C4-2B (cell line): ENCODE data around the gene MYCN.
"Not testable (repeated sequence)": the region's sequence is repeated elsewhere in the genome, so short reads cannot be mapped to it uniquely, and the experiment has no call there.

Experiments
- H3K27ac ChIP-seq: fragments of 450-650 bp; 2 replicates; pipeline ENCODE4 v1.5.1; 2017
- ZFX ChIP-seq: fragments of 450-650 bp; IDR thresholded peaks from 2 replicates; pipeline ENCODE4 v1.6.1; 2017
- TF ChIP-seq, protein P1 (sequence below): fragments of 450-650 bp; conservative IDR thresholded peaks from 2 replicates; pipeline ENCODE4 v1.5.1; 2017; ENCODE audit warnings: mild to moderate bottlenecking

MYCN gene

DNA sequence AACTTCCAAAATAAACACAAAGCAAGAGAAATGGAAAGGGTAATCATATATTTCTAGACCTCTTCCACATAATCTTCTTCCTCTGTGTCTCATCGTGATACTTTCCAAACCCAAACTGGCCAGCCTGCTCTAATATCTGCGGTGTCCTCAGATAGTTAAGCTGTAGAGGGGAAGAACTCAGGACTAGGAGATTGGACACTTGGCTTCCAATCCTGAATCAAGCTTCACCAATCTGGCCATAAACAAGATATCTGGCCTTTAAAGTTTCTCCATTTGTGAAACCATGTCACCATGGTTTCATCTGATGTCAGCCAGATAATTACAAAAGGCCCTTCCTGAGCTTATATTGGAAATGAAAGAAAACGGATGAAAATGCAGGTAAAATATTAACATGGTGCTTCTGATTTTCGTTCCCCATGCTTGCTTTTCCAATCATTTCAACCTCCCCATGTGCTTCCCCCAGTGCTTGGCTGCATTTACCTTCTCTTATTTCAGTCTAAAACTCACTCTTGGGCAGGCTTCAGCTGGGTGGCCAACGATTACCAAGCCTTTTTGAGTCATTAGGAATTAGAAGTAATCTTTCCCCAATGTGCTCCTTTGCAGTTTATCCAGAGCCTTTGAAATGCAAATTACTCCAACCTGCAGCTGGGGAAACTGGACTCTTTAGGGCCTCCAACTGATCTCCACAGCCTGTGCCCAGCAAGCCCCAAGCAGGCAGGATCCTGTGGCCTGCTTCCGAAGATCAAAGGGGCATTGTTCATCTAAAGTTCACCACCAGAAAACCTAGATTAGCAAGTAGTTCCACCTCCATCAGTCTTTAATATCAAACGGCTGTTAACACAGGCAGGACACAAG is 44.5 kb upstream of the MYCN start:
- TF ChIP-seq ZFX: no peak
- TF ChIP-seq, protein P1, sequence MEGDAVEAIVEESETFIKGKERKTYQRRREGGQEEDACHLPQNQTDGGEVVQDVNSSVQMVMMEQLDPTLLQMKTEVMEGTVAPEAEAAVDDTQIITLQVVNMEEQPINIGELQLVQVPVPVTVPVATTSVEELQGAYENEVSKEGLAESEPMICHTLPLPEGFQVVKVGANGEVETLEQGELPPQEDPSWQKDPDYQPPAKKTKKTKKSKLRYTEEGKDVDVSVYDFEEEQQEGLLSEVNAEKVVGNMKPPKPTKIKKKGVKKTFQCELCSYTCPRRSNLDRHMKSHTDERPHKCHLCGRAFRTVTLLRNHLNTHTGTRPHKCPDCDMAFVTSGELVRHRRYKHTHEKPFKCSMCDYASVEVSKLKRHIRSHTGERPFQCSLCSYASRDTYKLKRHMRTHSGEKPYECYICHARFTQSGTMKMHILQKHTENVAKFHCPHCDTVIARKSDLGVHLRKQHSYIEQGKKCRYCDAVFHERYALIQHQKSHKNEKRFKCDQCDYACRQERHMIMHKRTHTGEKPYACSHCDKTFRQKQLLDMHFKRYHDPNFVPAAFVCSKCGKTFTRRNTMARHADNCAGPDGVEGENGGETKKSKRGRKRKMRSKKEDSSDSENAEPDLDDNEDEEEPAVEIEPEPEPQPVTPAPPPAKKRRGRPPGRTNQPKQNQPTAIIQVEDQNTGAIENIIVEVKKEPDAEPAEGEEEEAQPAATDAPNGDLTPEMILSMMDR: no peak
- no peak overlapping the region for H3K27ac ChIP-seq

DNA sequence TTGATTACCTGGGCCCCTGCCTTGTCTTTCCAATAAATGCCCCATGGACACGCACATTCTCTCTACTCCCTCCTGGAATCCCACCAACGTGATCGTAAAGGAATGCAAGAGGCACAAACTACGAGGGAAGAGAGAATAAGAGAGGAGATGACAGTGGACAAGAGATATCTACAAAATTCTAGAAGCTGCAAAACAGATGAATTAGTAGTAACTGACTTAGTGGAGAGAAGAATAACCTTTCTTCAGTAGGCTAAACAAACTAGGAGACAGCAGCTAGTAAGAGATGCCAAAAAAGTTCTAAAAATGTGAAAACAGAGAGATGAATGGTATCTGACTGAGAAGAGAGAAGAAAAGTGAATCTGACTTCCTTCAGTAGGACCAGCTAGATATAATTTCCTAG is 43.5 kb upstream of the MYCN start:
- TF ChIP-seq, protein P1: no peak
- TF ChIP-seq ZFX: no peak
- H3K27ac ChIP-seq: no peak overlapping the region

DNA sequence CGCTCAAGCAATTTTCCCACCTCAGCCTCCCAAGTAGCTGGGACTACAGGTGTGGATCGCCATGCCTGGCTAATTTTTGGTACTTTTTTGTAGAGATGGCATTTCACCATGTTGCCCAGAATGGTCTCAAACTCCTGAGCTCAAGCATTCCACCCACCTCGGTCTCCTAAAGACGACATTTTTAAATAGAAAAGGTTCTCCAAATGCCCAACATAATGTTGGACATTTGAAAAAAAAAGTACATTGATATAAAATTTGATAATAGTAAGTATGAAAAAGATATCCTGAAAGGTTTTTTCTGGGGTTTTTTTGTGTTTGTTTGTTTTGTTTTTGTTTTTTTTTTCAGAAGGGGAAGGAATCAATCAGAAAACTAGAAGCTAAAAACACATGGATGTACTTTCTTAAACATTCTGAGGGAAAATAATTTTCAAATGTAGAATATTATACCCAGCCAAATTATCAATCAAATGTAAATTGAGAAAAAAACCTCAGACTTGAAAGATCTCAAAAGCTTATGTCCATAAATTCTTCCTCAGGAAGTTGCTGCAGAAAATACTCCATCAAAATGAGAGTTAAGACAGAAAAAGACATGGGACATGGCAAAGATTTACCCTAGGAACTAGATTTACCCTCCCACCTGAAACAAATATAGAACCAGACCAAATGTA is 42.8 kb upstream of the MYCN start:
- TF ChIP-seq, protein P1: no peak
- TF ChIP-seq ZFX: no peak
- H3K27ac ChIP-seq: no peak overlapping the region

DNA sequence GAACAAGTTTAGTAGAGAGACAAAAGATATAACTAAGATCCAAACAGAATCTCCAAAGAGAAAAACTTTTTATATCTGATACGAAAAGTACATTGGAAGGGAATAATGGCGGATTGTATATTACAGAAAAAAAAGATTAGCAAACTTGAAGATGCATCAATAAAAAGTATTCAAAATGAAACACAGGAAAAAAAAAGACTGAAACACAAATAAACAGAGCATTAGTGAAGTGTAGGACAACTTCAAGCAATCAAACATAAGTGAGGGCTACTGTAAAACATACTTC is 41.1 kb upstream of the MYCN start:
- TF ChIP-seq, protein P1: no peak
- TF ChIP-seq ZFX: no peak
- H3K27ac ChIP-seq: no peak overlapping the region

DNA sequence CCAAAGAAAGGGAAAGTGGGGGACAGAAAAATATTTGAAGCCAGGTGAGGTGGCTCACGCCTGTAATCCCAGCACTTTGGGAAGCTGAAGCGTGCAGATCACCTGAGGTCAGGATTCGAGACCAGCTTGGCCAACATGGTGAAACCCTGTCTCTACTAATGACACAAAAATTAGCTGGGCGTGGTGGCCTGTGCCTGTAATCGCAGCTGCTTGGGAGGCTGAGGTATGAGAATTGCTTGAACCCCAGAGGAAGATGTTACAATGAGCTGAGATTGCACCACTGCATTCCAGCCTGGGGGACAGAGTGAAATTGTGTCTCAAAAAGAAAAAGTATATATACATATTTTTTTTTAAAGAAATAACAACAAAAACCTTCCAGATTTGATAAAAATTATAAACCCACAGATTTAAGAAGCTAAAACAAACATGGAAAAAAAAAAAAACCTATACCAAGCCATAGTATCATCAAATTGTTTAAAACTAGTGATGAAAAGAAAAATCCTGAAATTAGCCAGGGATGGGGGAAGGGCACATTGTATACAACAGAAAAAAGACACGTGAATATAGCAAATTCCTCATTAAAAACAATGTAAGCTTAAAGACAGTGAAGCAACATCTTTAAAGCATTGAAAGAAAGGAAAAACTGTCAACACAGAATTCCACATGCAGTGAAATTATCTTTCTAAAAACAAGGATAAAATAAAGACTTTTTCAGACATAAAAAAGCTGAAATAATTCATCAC is 40.4 kb upstream of the MYCN start:
- TF ChIP-seq, protein P1: no peak
- no peak for TF ChIP-seq ZFX

DNA sequence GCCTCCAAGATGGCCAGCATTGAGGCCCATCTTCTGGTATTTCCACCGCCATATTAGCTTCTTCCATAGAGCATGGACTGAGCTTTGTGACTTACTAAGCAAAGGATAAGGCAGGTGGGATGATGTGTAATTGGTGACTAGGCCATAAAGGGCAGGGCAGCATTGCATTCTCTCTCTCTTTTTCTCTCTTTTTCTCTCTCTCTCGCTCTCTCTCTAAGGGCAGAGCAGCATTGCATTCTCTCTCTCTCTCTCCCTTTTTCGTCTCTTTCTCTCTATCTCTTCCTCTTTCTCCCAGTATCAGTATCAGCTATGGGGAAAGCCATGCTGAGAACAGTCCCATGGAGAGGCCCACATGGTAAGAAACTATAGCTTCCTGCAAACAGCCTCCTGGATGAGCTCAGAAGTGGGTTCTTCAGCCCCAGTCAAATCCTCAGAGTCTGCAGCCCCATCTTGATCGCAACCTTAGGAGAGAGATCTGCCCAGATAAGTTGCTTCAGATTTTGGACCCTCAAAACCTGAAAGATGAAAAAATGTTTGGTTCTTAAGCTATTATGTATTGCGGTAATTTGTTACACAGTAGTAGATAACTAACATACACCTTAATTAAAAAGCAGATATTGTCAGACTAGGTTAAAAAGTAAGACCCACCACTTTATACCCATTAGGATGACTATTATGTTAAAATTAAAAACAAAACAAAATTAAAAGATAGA is 39.1 kb upstream of the MYCN start:
- no peak for TF ChIP-seq ZFX
- TF ChIP-seq, protein P1: no peak
- no peak overlapping the region for H3K27ac ChIP-seq

More for the DNA sequence above, 40.4 kb upstream of the MYCN start:
- no peak overlapping the region for H3K27ac ChIP-seq

DNA sequence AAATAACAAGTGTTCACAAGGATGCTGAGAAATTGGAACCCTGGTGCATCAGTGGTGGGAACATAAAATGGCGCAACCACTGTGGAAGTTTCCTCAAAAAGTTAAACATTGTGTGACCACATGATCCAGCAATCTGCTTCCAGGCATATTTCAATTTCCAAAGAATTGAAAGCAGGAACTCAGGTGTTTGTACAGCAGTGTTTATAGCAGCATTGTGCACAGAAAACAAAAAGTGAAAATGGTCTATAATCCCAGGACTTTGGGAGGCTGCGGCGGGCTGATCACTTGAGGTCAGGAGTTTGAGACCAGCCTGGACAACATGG is 38.6 kb upstream of the MYCN start:
- no peak overlapping the region for H3K27ac ChIP-seq
- TF ChIP-seq ZFX: no peak
- TF ChIP-seq, protein P1: no peak

DNA sequence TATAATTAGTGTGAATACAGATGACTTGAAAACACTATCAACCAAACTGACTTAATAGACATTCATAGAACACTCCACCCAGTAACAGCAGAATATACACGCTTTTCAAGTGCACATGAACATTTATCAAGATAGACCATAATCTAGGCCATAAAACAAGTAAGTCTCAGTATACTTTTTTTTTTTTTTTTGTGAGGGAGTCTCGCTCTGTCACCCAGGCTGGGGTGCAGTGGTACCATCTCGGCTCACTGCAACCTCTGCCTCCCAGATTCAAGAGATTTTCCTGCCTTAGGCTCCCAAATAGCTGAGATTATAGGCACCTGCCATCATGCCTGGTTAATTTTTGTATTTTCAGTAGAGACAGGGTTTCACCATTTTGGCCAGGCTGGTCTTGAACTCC is 36.4 kb upstream of the MYCN start:
- not testable (repeated sequence) for H3K27ac ChIP-seq
